IPS DF 6.9 (cell line): ENCODE measurements around the gene SPATA31E1.
"Not testable (repeated sequence)": the region's sequence is repeated elsewhere in the genome, so short reads cannot be mapped to it uniquely, and the experiment has no call there.

ENCODE experiments used
- DNase-seq: peaks from one replicate; pipeline ENCODE4 v3.0.0-alpha.2; 2013; ENCODE audit warnings: low read depth, low spot score
- H3K27ac ChIP-seq: one replicate; pipeline ENCODE4 v1.5.1; 2013; ENCODE audit warnings: low read length, control low read depth
- H3K27me3 ChIP-seq: 2 replicates; pipeline ENCODE4 v1.6.1; 2013; ENCODE audit warnings: mild to moderate bottlenecking, low read length; ENCODE audit not compliant: control insufficient read depth, insufficient read depth
- H3K36me3 ChIP-seq: 2 replicates; pipeline ENCODE4 v1.6.1; 2013; ENCODE audit warnings: low read length; ENCODE audit not compliant: control insufficient read depth, insufficient read depth
- H3K4me1 ChIP-seq: 2 replicates; pipeline ENCODE4 v1.6.1; 2013; ENCODE audit warnings: low read length; ENCODE audit not compliant: control insufficient read depth, insufficient read depth
- H3K4me3 ChIP-seq: 2 replicates; pipeline ENCODE4 v1.5.1; 2013; ENCODE audit warnings: mild to moderate bottlenecking, low read length
- H3K9me3 ChIP-seq: 2 replicates; pipeline ENCODE4 v1.6.1; 2013; ENCODE audit warnings: low read length, inconsistent platforms; ENCODE audit not compliant: control insufficient read depth, insufficient read depth
- WGBS: extraction: QIAGEN DNeasy Blood & Tissue Kit; methylation state at CpG from one replicate; pipeline ENCODE4 v1.1.7; 2013; ENCODE audit warnings: mixed read lengths, missing lambda C conversion rate; ENCODE audit not compliant: insufficient read length, insufficient coverage; 5-methylcytosine and 5-hydroxymethylcytosine counted together

The SPATA31E1 gene

GRCh38 chr9:87882627-87883026 is at the start of gene SPATA31E1:
Gene SPATA31E1 (plus strand): TSS chr9:87882877. CDS start chr9:87882892, 15 bp downstream.
- no peak for DNase-seq
- H3K4me3 ChIP-seq: no peak within 1 kb of the TSS
- WGBS: no CpG with 5 or more reads among the region's 5 CpGs
- H3K27me3 ChIP-seq: no peaks in the 10 kb centered on the region
- no peak within 1 kb of the TSS for H3K27ac ChIP-seq
- H3K9me3 ChIP-seq: no peaks in the 10 kb centered on the region
- no peaks in the 10 kb centered on the region for H3K36me3 ChIP-seq
- peaks cover 2% of the 10 kb centered on the region; the same call in 1 of the 2 replicates for H3K4me1 ChIP-seq

- no peak for DNase-seq
- WGBS: no CpG with 5 or more reads among the region's 14 CpGs
Observed at GRCh38 chr9:87834357-87834756, 48.3 kb upstream of the SPATA31E1 start.

DNA sequence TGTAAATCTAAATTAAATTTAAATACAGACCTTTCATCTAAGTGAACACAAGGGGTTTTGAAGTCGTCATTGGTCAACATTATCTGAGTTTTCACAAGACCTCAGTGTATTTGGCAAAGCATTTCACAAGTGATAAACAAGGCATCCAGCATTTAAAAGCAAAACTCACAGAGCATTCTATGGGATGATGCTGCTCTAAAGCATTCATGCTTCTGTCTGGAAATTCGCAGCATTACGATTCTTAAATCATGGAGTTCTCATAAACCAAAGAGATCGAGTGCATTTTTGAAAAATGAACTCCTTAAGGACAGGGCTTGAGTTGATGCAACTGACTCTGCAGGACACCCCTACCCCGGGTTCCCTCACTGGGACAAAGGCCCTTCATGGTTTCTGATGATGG is 46.1 kb upstream of the SPATA31E1 start:
- no peak overlapping the region for H3K27ac ChIP-seq
- WGBS: no CpG with 5 or more reads among the region's 5 CpGs
- no peaks in the 10 kb centered on the region for H3K9me3 ChIP-seq
- H3K36me3 ChIP-seq: no peaks in the 10 kb centered on the region
- DNase-seq: no peak
- no peaks in the 10 kb centered on the region for H3K27me3 ChIP-seq
- no peak overlapping the region for H3K4me3 ChIP-seq
- peaks cover 2% of the 10 kb centered on the region for H3K4me1 ChIP-seq

More at GRCh38 chr9:87834357-87834756, 48.3 kb upstream of the SPATA31E1 start:
- Histone ChIP-seq H3K27me3 (no peaks in the 10 kb centered on the region), H3K27ac (no peak overlapping the region), H3K4me1 (peaks cover 2% of the 10 kb centered on the region), H3K9me3 (no peaks in the 10 kb centered on the region), H3K36me3 (no peaks in the 10 kb centered on the region), H3K4me3 (no peak overlapping the region)

DNA sequence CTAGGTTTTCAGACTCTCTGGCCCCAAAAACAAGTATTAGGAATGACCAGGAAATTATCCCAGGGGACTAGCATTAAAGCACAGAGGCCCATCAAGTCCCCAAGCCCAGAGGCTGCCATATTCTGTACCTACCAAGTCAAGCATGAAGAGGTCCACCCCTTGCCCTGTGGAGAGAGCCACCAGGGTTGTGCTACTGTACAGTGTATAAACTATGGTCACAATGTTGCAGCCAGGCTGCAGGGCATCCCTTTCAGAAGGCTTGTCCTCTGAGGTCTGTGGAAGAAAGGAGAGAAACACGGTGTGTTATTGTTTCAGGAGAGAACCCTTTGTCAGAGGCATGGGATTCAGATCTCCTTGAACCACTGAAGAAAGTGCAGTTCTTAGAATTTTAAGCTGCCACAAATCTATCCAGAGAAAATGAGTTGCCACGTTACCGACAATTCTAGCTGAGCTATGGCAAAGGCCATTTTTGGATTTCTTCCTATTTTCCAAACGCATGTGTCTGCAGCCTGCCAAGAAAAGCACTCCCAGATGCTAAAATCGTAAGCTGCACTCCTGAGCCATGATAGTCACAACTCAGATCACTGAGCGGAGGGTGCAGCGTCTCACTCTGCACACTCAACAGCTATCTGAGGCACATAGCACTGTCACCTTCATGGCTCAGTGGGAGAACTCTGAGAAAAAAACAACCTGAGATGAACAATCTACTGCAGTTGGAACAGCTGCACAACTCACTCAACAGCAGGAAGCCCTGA is 45.5 kb upstream of the SPATA31E1 start:
- peaks cover 2% of the 10 kb centered on the region for H3K4me1 ChIP-seq
- H3K4me3 ChIP-seq: no peak overlapping the region
- H3K9me3 ChIP-seq: no peaks in the 10 kb centered on the region
- H3K36me3 ChIP-seq: no peaks in the 10 kb centered on the region
- H3K27me3 ChIP-seq: no peaks in the 10 kb centered on the region
- no peak overlapping the region for H3K27ac ChIP-seq
- WGBS: no CpG with 5 or more reads among the region's 7 CpGs
- DNase-seq: no peak

DNA sequence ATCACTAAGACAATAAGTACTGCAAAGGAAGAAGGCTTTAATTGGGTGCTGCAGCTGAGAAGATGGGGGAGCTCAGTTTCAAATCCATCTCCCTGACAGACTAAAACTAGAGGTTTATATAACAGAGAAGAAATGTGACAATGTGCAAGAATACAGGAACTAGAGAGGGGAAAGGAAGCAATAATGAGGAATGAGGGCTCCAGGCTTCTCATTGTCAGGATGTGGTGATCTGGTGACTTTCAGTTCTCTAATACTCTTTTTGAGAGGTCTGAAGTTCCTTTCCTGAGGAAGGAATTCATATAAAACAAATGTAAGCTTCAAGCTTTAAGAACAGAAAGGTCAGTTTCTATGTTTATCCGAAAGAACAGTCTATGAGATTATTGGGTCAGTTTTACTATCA is 42.5 kb upstream of the SPATA31E1 start:
- Histone ChIP-seq H3K4me3 (no peak overlapping the region), H3K9me3 (no peaks in the 10 kb centered on the region), H3K4me1 (no peaks in the 10 kb centered on the region), H3K36me3 (no peaks in the 10 kb centered on the region), H3K27me3 (no peaks in the 10 kb centered on the region), H3K27ac (no peak overlapping the region)
- no CpG with 5 or more reads among the region's 1 CpG for WGBS
- no peak for DNase-seq

DNA sequence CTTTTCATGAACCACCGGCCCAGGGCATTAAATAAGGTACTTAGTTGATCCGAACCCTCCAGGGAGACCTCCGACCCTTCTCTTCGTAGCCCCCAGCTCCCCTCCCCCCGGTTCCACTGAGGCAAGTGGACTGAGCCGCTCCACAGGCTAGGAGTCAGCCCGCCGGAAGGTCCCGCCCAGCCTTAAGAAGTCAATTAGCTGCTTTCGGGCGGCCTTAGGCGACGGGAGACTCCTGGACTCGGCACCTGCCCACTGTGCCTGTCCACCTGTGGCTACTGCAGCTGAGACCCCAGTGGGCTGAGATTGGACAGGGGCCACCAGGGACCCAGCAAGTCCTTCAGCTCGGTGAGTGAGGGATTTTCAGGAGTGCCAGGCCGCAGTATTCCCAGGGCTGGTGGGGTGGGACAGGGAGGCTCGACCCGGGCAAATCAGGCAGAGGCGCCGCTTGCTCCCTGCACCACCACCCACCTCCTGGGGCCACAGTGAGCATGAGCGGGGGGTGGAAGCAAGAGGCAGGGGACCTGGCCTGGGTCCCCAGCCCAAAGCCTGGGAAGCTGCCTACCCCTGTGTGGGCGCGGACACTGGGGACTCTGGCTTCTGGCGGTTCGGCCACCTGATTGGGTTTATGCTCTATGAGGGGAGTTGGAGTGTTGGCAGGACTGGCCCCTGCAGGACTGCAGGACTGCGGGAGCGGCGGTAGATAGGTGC is 39.6 kb upstream of the SPATA31E1 start:
- H3K9me3 ChIP-seq: no peaks in the 10 kb centered on the region
- no peak for DNase-seq
- WGBS: no CpG with 5 or more reads among the region's 28 CpGs
- no peaks in the 10 kb centered on the region for H3K27me3 ChIP-seq
- H3K27ac ChIP-seq: no peak overlapping the region
- H3K36me3 ChIP-seq: no peaks in the 10 kb centered on the region
- H3K4me3 ChIP-seq: no peak overlapping the region
- no peaks in the 10 kb centered on the region for H3K4me1 ChIP-seq

DNA sequence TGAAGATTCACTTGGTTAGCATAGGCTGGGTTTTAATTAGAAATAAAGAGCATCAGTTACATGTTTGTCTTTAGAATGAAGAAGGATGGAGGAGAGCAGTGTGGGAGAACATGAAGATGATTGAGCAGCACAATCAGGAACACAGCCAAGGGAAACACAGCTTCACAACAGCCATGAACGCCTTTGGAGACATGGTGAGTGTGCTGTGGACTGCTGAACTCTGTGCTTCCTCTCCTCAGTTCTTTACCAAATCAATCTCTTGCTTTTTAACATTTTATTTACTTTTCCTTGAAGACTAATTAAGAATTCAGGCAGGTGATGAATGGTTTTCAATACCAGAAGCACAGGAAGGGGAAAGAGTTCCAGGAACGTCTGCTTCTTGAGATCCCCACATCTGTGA is 38.2 kb upstream of the SPATA31E1 start:
- Histone ChIP-seq H3K4me1 (no peaks in the 10 kb centered on the region), H3K4me3 (no peak overlapping the region), H3K9me3 (no peaks in the 10 kb centered on the region), H3K27me3 (no peaks in the 10 kb centered on the region), H3K36me3 (no peaks in the 10 kb centered on the region), H3K27ac (no peak overlapping the region)
- no CpG with 5 or more reads among the region's 2 CpGs for WGBS
- no peak for DNase-seq

- H3K4me1 ChIP-seq, H3K9me3 ChIP-seq, H3K27ac ChIP-seq, H3K27me3 ChIP-seq, H3K36me3 ChIP-seq, DNase-seq, H3K4me3 ChIP-seq: not testable (repeated sequence)
- WGBS: no CpG with 5 or more reads among the region's 2 CpGs
Observed at GRCh38 chr9:87847817-87848216, 34.9 kb upstream of the SPATA31E1 start.

GRCh38 chr9:87849144-87849758 is 33.4 kb upstream of the SPATA31E1 start:
- DNase-seq: no peak
- Histone ChIP-seq H3K4me3 (no peak overlapping the region), H3K4me1 (no peaks in the 10 kb centered on the region), H3K36me3 (no peaks in the 10 kb centered on the region), H3K9me3 (no peaks in the 10 kb centered on the region), H3K27ac (no peak overlapping the region), H3K27me3 (no peaks in the 10 kb centered on the region)
- WGBS: no CpG with 5 or more reads among the region's 3 CpGs

DNA sequence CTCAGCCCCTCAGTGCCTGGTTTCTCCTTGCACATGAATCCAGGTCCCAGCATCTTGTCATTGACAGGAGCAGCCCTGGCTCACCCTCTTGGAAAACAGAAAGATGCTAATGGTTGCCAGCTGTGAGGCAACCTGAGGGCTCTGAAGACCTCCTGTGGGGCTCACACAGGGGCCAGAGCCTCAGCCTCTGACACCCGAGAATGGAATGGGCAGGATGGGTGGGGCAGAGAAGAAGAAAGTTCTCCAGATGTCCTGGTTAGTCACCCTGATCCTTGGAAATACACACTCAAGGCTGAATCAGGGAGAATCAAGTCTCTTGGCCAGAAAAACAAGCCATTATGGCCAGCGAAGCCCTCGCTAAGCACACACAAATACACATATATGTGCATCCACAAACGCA is 32.3 kb upstream of the SPATA31E1 start:
- Histone ChIP-seq H3K27me3 (no peaks in the 10 kb centered on the region), H3K4me3 (no peak overlapping the region), H3K36me3 (no peaks in the 10 kb centered on the region), H3K9me3 (no peaks in the 10 kb centered on the region), H3K27ac (no peak overlapping the region), H3K4me1 (no peaks in the 10 kb centered on the region)
- no peak for DNase-seq
- no CpG with 5 or more reads among the region's 4 CpGs for WGBS
